Vagina (tissue), 2 donors: ENCODE measurements around the gene NEK8.

Experiments
- CTCF ChIP-seq, 3 experiments: fragments of 450-650 bp in 2 of 3; fragments of 200-600 bp in 1 of 3; sonication (generic) in 1 of 3; IDR thresholded peaks; one replicate each; pipeline ENCODE4 v1.5.1; 2017 to 2019; ENCODE audit warnings: antibody characterized with exemption in 3 of 3, mild to moderate bottlenecking in 2 of 3, moderate library complexity in 2 of 3
- POLR2AphosphoS5 ChIP-seq, 2 donors: sonication (generic); formaldehyde crosslinking; IDR thresholded peaks; one replicate each; pipeline ENCODE4 v1.9.0; 2017; ENCODE audit warnings: antibody characterized with exemption in 2 of 2, mild to moderate bottlenecking in 2 of 2, low read depth in 1 of 2; ENCODE audit not compliant: insufficient read depth in 1 of 2

GRCh38 chr17:28689011-28689410 lies 39.6 kb upstream of the NEK8 start:
- TF ChIP-seq POLR2AphosphoS5 (IDR thresholded peaks at IDR 0.05; ENCODE audit: insufficient read depth in 1 of 2, low read depth in 1 of 2) (no peak), CTCF (IDR thresholded peaks at IDR 0.05) (no peak)
